ENCODE data around the gene SEL1L. TPM values are rescaled to one million over a fixed set of nuclear protein-coding genes. Genes with fewer than 3 reads are reported as not detected.

The SEL1L gene
- total and polyA plus RNA-seq, 2 of the 13 experiments (the other 11 are each of a cell fraction or from before 2014, with no cell fraction given) = 15.3 to 61.0 TPM

DNA sequence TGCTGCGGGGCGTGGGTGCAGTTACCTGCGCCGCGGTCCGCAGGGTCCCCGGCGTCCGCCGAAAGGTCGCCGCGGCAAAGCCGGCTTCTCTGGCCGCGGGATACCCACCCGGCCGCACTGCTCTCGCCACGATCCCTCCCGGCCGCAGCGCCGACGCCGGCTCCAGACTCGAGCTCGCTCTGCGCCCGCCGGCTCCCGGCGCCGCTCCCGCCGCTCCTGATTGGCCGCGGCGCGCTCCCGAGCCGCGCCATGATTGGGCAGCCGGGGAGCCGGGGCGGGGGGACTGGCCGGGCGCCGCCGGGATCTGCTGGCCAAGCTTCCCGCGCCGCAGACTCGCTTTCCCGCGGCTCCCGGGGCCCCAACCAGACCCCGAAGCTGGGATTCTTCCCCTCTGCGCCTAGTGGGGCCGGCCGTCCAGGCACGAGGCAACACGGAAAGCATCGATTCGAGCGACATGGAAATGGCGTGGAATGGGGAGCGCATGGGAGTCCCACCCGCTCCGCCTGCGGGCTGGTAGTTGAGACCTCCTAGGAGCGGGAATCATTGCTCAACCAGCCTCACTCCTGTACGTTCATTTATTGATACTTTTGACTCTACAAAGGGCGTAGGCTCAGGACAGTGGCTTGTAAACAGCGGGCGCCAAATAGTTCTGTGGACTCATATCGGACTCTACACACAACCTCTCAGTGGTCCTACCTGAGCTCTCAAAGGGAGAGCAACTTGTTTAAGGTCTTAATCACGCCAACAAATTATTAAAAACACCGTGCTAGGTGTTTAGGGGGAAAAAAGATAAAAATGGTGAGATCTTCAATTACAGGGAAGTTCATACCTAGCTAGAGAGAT, 97.1 kb downstream of the SEL1L start (continued):
- no peak for TF ChIP-seq NONO (IDR thresholded peaks at IDR 0.05)
- 0 out of 2 replicates have a peak, but pooled peaks have one; percentile 16 for TF ChIP-seq NONO (CRISPR knock-in tag; conservative IDR thresholded peaks at IDR 0.05)
- TF ChIP-seq ZNF547 (CRISPR knock-in tag; IDR thresholded peaks at IDR 0.05) = peak; percentile 60
- TF ChIP-seq ZNF557 (CRISPR knock-in tag; IDR thresholded peaks at IDR 0.05) = no peak
- TF ChIP-seq HDAC2 (CRISPR knock-in tag; IDR thresholded peaks at IDR 0.05) = peak; percentile 28; the same call in 1 of the 2 replicates
- TF ChIP-seq HOXA9 (CRISPR knock-in tag; IDR thresholded peaks at IDR 0.05; ENCODE audit: borderline replicate concordance) = 0 out of 2 replicates have a peak, but pooled peaks have one; percentile 46
- TF ChIP-seq NRL (CRISPR knock-in tag; IDR thresholded peaks at IDR 0.05; ENCODE audit: borderline replicate concordance) = no peak
- TF ChIP-seq MAZ (IDR thresholded peaks at IDR 0.05; ENCODE audit: borderline replicate concordance, low read depth, low read length) = peak; percentile 63; the same call in 1 of the 2 replicates
- TF ChIP-seq MAZ (CRISPR knock-in tag; IDR thresholded peaks at IDR 0.05; ENCODE audit: low read depth) = peak; percentile 55; the same call in 1 of the 2 replicates
- TF ChIP-seq ZBTB3 (CRISPR knock-in tag; IDR thresholded peaks at IDR 0.05; ENCODE audit: borderline replicate concordance, low read depth) = no peak
- peak; percentile 53; the same call in 1 of the 2 replicates for TF ChIP-seq KDM5B (CRISPR knock-in tag; IDR thresholded peaks at IDR 0.05; ENCODE audit: borderline replicate concordance)
- TF ChIP-seq, protein P1, sequence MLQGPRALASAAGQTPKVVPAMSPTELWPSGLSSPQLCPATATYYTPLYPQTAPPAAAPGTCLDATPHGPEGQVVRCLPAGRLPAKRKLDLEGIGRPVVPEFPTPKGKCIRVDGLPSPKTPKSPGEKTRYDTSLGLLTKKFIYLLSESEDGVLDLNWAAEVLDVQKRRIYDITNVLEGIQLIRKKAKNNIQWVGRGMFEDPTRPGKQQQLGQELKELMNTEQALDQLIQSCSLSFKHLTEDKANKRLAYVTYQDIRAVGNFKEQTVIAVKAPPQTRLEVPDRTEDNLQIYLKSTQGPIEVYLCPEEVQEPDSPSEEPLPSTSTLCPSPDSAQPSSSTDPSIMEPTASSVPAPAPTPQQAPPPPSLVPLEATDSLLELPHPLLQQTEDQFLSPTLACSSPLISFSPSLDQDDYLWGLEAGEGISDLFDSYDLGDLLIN (CRISPR knock-in tag; IDR thresholded peaks at IDR 0.05; ENCODE audit: borderline replicate concordance) = peak; percentile 66; the same call in 1 of the 2 replicates
- peak; percentile 40; the same call in 1 of the 2 replicates for TF ChIP-seq PHF8 (CRISPR knock-in tag; IDR thresholded peaks at IDR 0.05)
- 0 out of 2 replicates have a peak, but pooled peaks have one; percentile 74 for TF ChIP-seq ZNF34 (CRISPR knock-in tag; IDR thresholded peaks at IDR 0.05; ENCODE audit: borderline replicate concordance)
- TF ChIP-seq KLF16 (CRISPR knock-in tag; IDR thresholded peaks at IDR 0.05) = peak in 1 of 2 experiments; percentile 37; a peak in 1 of 4 replicates
- TF ChIP-seq, protein P2, sequence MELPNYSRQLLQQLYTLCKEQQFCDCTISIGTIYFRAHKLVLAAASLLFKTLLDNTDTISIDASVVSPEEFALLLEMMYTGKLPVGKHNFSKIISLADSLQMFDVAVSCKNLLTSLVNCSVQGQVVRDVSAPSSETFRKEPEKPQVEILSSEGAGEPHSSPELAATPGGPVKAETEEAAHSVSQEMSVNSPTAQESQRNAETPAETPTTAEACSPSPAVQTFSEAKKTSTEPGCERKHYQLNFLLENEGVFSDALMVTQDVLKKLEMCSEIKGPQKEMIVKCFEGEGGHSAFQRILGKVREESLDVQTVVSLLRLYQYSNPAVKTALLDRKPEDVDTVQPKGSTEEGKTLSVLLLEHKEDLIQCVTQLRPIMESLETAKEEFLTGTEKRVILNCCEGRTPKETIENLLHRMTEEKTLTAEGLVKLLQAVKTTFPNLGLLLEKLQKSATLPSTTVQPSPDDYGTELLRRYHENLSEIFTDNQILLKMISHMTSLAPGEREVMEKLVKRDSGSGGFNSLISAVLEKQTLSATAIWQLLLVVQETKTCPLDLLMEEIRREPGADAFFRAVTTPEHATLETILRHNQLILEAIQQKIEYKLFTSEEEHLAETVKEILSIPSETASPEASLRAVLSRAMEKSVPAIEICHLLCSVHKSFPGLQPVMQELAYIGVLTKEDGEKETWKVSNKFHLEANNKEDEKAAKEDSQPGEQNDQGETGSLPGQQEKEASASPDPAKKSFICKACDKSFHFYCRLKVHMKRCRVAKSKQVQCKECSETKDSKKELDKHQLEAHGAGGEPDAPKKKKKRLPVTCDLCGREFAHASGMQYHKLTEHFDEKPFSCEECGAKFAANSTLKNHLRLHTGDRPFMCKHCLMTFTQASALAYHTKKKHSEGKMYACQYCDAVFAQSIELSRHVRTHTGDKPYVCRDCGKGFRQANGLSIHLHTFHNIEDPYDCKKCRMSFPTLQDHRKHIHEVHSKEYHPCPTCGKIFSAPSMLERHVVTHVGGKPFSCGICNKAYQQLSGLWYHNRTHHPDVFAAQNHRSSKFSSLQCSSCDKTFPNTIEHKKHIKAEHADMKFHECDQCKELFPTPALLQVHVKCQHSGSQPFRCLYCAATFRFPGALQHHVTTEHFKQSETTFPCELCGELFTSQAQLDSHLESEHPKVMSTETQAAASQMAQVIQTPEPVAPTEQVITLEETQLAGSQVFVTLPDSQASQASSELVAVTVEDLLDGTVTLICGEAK (IDR thresholded peaks at IDR 0.05) = no peak
- TF ChIP-seq, protein P2 (CRISPR knock-in tag; IDR thresholded peaks at IDR 0.05) = peak; percentile 75
- peak; percentile 46; the same call in 1 of the 2 replicates for TF ChIP-seq MTF1 (CRISPR knock-in tag; IDR thresholded peaks at IDR 0.05)
- peak; percentile 36; the same call in 1 of the 2 replicates for TF ChIP-seq ZMYM2 (CRISPR knock-in tag; IDR thresholded peaks at IDR 0.05)
